Mammary epithelial cell (primary cell): Measurements from ENCODE around the gene DCP2.

Source experiments
- CTCF ChIP-seq, 2 donors: IDR thresholded peaks in 1 of 2; conservative IDR thresholded peaks in 1 of 2; 2 replicates each; pipeline ENCODE4 v1.5.1; 2011 to 2012; ENCODE audit warnings: inconsistent platforms in 2 of 2, low read length in 2 of 2, mild to moderate bottlenecking in 2 of 2, control low read depth in 1 of 2, low read depth in 1 of 2; ENCODE audit not compliant: insufficient read depth in 1 of 2; ENCODE audit errors: extremely low read depth in 1 of 2
- EZH2 ChIP-seq: IDR thresholded peaks from 2 replicates; pipeline ENCODE4 v1.6.1; 2012; ENCODE audit warnings: low read length, inconsistent platforms, borderline replicate concordance

DNA sequence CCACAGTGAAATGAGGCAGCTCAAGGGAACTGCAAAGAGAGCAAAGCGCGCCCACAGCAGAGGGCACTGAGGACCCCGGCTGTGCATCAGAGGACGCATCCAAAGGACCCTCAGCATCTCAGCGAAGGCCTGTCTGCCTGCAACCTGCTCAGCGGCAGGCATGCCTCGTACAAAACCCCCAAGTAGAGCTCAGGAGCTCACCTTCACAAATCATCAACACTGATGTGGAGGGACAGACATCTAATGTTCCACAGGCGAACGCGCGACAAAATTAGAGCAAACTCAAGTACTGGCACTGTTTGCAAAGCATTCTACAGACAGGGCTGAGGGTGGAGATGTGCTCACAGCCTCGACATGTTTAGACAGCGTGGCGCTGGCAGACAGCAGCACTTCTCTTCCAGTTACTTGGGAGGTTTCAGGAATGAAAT is 81.0 kb downstream of the DCP2 start:
- TF ChIP-seq CTCF (conservative IDR thresholded peaks at IDR 0.05 in 1 of 2, IDR thresholded peaks at IDR 0.05 in 1 of 2; ENCODE audit: extremely low read depth in 1 of 2, insufficient read depth in 1 of 2, low read depth in 1 of 2, low read length in 2 of 2) (no peak), EZH2 (no peak)
